ENCODE data around the gene ANAPC4. TPM values are rescaled to one million over a fixed set of nuclear protein-coding genes. Genes with fewer than 3 reads are reported as not detected.
"Not testable (repeated sequence)": the region's sequence is repeated elsewhere in the genome, so short reads cannot be mapped to it uniquely, and the experiment has no call there.

The ANAPC4 gene, protein sequence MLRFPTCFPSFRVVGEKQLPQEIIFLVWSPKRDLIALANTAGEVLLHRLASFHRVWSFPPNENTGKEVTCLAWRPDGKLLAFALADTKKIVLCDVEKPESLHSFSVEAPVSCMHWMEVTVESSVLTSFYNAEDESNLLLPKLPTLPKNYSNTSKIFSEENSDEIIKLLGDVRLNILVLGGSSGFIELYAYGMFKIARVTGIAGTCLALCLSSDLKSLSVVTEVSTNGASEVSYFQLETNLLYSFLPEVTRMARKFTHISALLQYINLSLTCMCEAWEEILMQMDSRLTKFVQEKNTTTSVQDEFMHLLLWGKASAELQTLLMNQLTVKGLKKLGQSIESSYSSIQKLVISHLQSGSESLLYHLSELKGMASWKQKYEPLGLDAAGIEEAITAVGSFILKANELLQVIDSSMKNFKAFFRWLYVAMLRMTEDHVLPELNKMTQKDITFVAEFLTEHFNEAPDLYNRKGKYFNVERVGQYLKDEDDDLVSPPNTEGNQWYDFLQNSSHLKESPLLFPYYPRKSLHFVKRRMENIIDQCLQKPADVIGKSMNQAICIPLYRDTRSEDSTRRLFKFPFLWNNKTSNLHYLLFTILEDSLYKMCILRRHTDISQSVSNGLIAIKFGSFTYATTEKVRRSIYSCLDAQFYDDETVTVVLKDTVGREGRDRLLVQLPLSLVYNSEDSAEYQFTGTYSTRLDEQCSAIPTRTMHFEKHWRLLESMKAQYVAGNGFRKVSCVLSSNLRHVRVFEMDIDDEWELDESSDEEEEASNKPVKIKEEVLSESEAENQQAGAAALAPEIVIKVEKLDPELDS
- total RNA-seq, result 19.7 and 23.1 TPM in 2 replicates
- polyA plus RNA-seq, result 18.6 and 20.5 TPM in 2 replicates

DNA sequence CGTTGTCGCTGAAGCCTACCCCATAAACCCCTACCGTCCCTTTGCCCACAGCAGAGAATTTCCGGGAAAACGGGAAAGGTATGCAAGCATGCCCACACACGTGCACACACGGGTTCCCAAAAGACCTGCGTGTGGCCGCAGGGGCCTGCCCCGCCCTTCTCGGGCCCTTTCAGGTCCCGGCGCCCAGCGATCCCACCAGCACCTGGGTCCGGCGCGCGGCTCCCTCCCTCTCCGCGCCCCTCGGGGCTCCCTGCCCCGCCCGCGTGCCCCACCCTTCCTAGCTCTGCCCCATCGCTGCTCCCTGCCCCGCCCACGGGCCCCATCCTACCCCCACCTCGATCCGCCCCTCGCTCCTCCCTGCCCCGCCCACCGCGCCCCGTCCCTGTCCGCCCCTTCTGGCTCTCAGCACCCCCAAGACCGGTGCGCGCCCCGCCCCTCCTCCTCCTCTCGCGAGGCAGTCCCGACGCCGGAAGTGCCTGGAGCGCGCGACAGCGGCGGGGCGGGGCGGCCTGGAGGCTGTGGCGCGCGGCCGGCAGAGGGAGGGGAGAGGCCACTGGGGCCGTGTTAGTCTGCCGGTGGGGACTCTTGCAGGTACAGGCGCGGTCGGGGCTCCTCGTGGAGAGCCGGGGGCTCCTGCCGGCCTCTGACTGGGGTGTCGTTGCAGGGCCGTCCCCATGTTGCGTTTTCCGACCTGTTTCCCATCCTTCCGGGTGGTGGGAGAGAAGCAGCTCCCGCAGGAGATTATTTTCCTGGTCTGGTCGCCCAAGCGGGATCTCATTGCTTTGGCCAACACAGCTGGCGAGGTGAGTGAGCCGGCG lies at the start of gene ANAPC4:
Gene ANAPC4, plus strand, starts transcription at position 510 of the 818 bp plus-strand sequence. Its CDS starts 165 bp downstream, at position 675.
- peak within 1 kb of the TSS; percentile 80 for H3K4me3 ChIP-seq
- H3K36me3 ChIP-seq (replicated peaks; ENCODE audit: insufficient read depth, low read depth), result no peaks in the 10 kb centered on the region
- H4K20me1 ChIP-seq (ENCODE audit: insufficient read depth, poor library complexity, severe bottlenecking), result no peaks in the 10 kb centered on the region
- peak within 1 kb of the TSS; percentile 74 for H3K27ac ChIP-seq
- peak within 1 kb of the TSS; percentile 87 for H3K4me2 ChIP-seq
- H3K9me2 ChIP-seq (replicated peaks; ENCODE audit: insufficient read depth), result no peaks in the 10 kb centered on the region
- H3K4me1 ChIP-seq (ENCODE audit: insufficient read depth), result peaks cover 7% of the 10 kb centered on the region
- no peaks in the 10 kb centered on the region for H3K9me3 ChIP-seq (ENCODE audit: low read depth)
- WGBS (ENCODE audit: low lambda C conversion rate, missing lambda C conversion rate), result 1% methylated on average over 51 of the region's 74 CpGs
- TF ChIP-seq EZH2 (IDR thresholded peaks at IDR 0.05; ENCODE audit: borderline replicate concordance), result no peak
- H3K27me3 ChIP-seq, result no peaks in the 10 kb centered on the region
- peak within 1 kb of the TSS; percentile 90 for H2AFZ ChIP-seq
- DNase-seq (ENCODE audit: low spot score), result peak; percentile 97
- peaks cover 22% of the 10 kb centered on the region for H3K79me2 ChIP-seq

DNA sequence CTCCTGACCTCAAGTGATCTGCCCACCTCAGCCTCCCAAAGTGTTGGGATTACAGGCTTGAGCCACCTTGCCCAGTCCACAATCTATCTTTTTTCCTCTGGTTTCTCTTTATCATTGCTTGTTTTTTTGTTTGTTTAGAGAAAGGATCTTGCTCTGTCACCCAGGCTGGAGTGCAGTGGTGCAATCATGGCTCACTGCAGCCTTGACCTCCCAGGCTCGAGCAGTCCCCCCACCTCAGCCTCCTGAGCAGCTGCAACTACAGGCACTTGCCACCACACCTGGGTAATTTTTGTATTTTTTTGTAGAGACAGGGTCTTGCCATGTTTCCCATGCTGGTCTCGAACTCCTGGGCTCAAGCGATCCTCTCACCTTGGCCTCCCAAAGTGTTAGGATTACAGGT lies 48.6 kb upstream of the ANAPC4 start:
- not testable (repeated sequence) for H3K9me2 ChIP-seq (replicated peaks; ENCODE audit: insufficient read depth); H3K36me3 ChIP-seq (replicated peaks; ENCODE audit: insufficient read depth, low read depth); DNase-seq (ENCODE audit: low spot score); H2AFZ ChIP-seq; H3K4me2 ChIP-seq; H3K4me3 ChIP-seq; H3K79me2 ChIP-seq; H3K4me1 ChIP-seq (ENCODE audit: insufficient read depth); H3K27ac ChIP-seq; H3K27me3 ChIP-seq; H4K20me1 ChIP-seq (ENCODE audit: insufficient read depth, poor library complexity, severe bottlenecking); H3K9me3 ChIP-seq (ENCODE audit: low read depth)
- WGBS (ENCODE audit: low lambda C conversion rate, missing lambda C conversion rate), result 92% methylated on average over 3 of the region's 3 CpGs

DNA sequence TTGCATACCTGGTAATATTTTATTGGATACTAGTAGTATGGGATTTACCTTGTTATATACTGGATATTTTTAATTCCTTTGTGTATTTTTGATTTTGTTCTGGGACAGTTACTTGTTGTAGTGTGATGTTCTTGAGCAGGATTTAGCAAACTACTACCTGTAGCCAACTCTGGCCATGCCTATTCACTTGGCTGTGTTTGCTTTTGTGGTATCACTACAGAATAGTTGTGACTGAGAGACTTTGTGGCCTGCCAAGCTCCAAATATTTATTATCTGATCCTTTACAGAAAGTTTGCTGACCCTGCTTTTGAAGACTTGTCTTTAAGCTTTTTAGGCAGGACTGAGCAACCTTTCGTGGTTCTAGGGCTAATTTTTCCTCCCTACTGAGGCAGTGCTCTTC lies 46.7 kb upstream of the ANAPC4 start:
- H2AFZ ChIP-seq, result no peak overlapping the region
- H3K4me1 ChIP-seq (ENCODE audit: insufficient read depth), result no peaks in the 10 kb centered on the region
- no peak for TF ChIP-seq EZH2phosphoT487 (IDR thresholded peaks at IDR 0.05; ENCODE audit: low read depth, severe bottlenecking, unreplicated experiment)
- TF ChIP-seq, protein P1, sequence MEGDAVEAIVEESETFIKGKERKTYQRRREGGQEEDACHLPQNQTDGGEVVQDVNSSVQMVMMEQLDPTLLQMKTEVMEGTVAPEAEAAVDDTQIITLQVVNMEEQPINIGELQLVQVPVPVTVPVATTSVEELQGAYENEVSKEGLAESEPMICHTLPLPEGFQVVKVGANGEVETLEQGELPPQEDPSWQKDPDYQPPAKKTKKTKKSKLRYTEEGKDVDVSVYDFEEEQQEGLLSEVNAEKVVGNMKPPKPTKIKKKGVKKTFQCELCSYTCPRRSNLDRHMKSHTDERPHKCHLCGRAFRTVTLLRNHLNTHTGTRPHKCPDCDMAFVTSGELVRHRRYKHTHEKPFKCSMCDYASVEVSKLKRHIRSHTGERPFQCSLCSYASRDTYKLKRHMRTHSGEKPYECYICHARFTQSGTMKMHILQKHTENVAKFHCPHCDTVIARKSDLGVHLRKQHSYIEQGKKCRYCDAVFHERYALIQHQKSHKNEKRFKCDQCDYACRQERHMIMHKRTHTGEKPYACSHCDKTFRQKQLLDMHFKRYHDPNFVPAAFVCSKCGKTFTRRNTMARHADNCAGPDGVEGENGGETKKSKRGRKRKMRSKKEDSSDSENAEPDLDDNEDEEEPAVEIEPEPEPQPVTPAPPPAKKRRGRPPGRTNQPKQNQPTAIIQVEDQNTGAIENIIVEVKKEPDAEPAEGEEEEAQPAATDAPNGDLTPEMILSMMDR (IDR thresholded peaks at IDR 0.05; ENCODE audit: poor library complexity), result no peak
- no peak for TF ChIP-seq EZH2 (IDR thresholded peaks at IDR 0.05; ENCODE audit: borderline replicate concordance)
- no peaks in the 10 kb centered on the region for H3K9me2 ChIP-seq (replicated peaks; ENCODE audit: insufficient read depth)
- no peaks in the 10 kb centered on the region for H3K27me3 ChIP-seq
- H3K36me3 ChIP-seq (replicated peaks; ENCODE audit: insufficient read depth, low read depth), result no peaks in the 10 kb centered on the region
- no peak overlapping the region for H3K27ac ChIP-seq
- no peak for DNase-seq (ENCODE audit: low spot score)
- 88% methylated on average over 1 of the region's 1 CpG for WGBS (ENCODE audit: low lambda C conversion rate, missing lambda C conversion rate)
- H4K20me1 ChIP-seq (ENCODE audit: insufficient read depth, poor library complexity, severe bottlenecking), result no peaks in the 10 kb centered on the region
- H3K4me3 ChIP-seq, result no peak overlapping the region
- H3K4me2 ChIP-seq, result no peak overlapping the region
- H3K79me2 ChIP-seq, result no peaks in the 10 kb centered on the region
- H3K9me3 ChIP-seq (ENCODE audit: low read depth), result no peaks in the 10 kb centered on the region

DNA sequence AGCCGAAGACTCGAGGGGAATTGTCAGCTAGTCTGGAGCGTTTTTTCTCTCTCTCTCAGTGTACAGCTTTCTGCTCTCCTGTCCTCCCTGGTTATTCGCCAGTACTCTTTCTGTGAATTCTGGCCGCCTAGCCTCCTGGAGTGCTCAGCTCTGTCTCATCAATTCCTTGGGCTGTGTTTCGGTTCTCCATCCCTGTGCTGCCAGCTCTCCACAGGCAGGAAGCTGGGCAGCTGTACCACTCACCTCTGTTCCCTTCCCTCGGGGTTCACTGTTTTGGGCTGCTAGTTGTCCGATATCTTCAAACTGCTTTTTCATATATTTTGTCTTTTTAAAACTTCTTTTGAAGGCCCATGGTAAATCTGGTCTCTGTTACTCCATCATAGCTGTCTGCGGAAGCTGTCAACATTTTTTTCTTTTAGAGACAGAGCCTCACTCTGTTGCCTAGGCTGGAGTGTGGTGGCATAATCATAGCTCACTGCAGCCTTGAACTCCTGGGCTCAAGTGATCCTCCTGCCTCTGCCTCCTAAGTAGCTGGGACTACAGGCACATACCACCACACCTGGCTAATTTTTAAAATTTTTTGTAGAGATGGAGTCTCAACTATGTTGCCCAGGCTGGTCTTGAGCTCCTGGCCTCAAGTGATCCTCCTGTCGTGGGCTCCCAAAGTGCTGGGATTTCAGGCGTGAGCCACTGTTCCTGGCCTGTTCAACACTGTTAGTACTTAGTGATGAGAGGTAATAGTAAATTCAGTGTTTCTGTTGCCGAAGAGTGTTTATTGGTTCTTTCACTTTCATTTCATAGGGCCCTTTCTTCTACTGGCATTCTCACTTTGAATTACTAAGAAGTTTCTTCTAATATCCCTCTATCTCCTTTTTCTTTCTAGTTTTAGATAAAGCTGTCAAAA lies 45.9 kb upstream of the ANAPC4 start:
- no peaks in the 10 kb centered on the region for H3K36me3 ChIP-seq (replicated peaks; ENCODE audit: insufficient read depth, low read depth)
- DNase-seq (ENCODE audit: low spot score), result no peak
- H3K9me3 ChIP-seq (ENCODE audit: low read depth), result no peaks in the 10 kb centered on the region
- 93% methylated on average over 12 of the region's 12 CpGs for WGBS (ENCODE audit: low lambda C conversion rate, missing lambda C conversion rate)
- H3K27me3 ChIP-seq, result no peaks in the 10 kb centered on the region
- H3K27ac ChIP-seq, result no peak overlapping the region
- TF ChIP-seq EZH2phosphoT487 (IDR thresholded peaks at IDR 0.05; ENCODE audit: low read depth, severe bottlenecking, unreplicated experiment) (no peak), EZH2 (IDR thresholded peaks at IDR 0.05; ENCODE audit: borderline replicate concordance) (no peak)
- TF ChIP-seq, protein P1 (IDR thresholded peaks at IDR 0.05; ENCODE audit: poor library complexity), result no peak
- no peak overlapping the region for H3K4me3 ChIP-seq
- no peak overlapping the region for H3K4me2 ChIP-seq
- H3K4me1 ChIP-seq (ENCODE audit: insufficient read depth), result no peaks in the 10 kb centered on the region
- H4K20me1 ChIP-seq (ENCODE audit: insufficient read depth, poor library complexity, severe bottlenecking), result no peaks in the 10 kb centered on the region
- H2AFZ ChIP-seq, result no peak overlapping the region
- no peaks in the 10 kb centered on the region for H3K79me2 ChIP-seq
- H3K9me2 ChIP-seq (replicated peaks; ENCODE audit: insufficient read depth), result no peaks in the 10 kb centered on the region

Data from hepatocyte (in vitro differentiated cells).